Fibroblast of lung (primary cell): ENCODE measurements around the gene OSTM1. TPM values are rescaled to one million over a fixed set of nuclear protein-coding genes. Genes with fewer than 3 reads are reported as not detected.

Source experiments
- DNase-seq, 2 donors: peaks; one replicate each; pipeline versions ENCODE4 v3.0.0 to v3.0.0-alpha.2; 2010; ENCODE audit warnings: low read depth in 2 of 2
- H2AFZ ChIP-seq: 2 replicates; pipeline ENCODE4 v1.5.1; 2012; ENCODE audit warnings: low read length, control low read depth, inconsistent platforms
- H3K27ac ChIP-seq: 2 replicates; pipeline ENCODE4 v1.5.1; 2011; ENCODE audit warnings: low read length, control low read depth; ENCODE audit not compliant: insufficient read depth
- H3K27me3 ChIP-seq: 2 replicates; pipeline ENCODE4 v1.5.1; 2011; ENCODE audit warnings: mild to moderate bottlenecking, low read length; ENCODE audit not compliant: control insufficient read depth, insufficient read depth
- H3K36me3 ChIP-seq: 2 replicates; pipeline ENCODE4 v1.5.1; 2011; ENCODE audit warnings: low read length; ENCODE audit not compliant: control insufficient read depth, insufficient read depth
- H3K4me1 ChIP-seq: 2 replicates; pipeline ENCODE4 v1.5.1; 2011; ENCODE audit warnings: low read length; ENCODE audit not compliant: control insufficient read depth, insufficient read depth; ENCODE audit errors: extremely low read depth
- H3K4me2 ChIP-seq: 2 replicates; pipeline ENCODE4 v1.5.1; 2011; ENCODE audit warnings: low read length, control low read depth; ENCODE audit not compliant: insufficient read depth; ENCODE audit errors: extremely low read depth
- H3K4me3 ChIP-seq, 4 experiments: fragments of 200-600 bp in 1 of 4; sonication (generic) in 1 of 4; replicated peaks in 1 of 4; 2 replicates each; pipeline ENCODE4 v1.5.1; 2011 to 2016; ENCODE audit warnings: low read length in 4 of 4, low read depth in 3 of 4, mild to moderate bottlenecking in 3 of 4, control low read depth in 2 of 4, inconsistent platforms in 1 of 4, mixed read lengths in 1 of 4; ENCODE audit not compliant: insufficient read depth in 1 of 4; ENCODE audit errors: control extremely low read depth in 1 of 4
- H3K79me2 ChIP-seq: 2 replicates; pipeline ENCODE4 v1.5.1; 2012; ENCODE audit warnings: mild to moderate bottlenecking, low read length, inconsistent platforms; ENCODE audit not compliant: control insufficient read depth, insufficient read depth
- H3K9ac ChIP-seq: 2 replicates; pipeline ENCODE4 v1.5.1; 2011; ENCODE audit warnings: mild to moderate bottlenecking, low read length, control low read depth; ENCODE audit not compliant: insufficient read depth
- H3K9me3 ChIP-seq: 2 replicates; pipeline ENCODE4 v1.5.1; 2012; ENCODE audit warnings: low read depth, low read length; ENCODE audit not compliant: control insufficient read depth, insufficient read depth
- H4K20me1 ChIP-seq: 2 replicates; pipeline ENCODE4 v1.5.1; 2011; ENCODE audit warnings: low read length; ENCODE audit not compliant: control insufficient read depth, insufficient read depth; ENCODE audit errors: extremely low read depth
- CTCF ChIP-seq, 2 donors: IDR thresholded peaks in 1 of 2; conservative IDR thresholded peaks in 1 of 2; 1 replicate in 1 of 2; 2 replicates in 1 of 2; pipeline ENCODE4 v1.5.1; 2011 to 2012; ENCODE audit warnings: low read length in 2 of 2, control low read depth in 1 of 2, inconsistent platforms in 1 of 2, low read depth in 1 of 2, mild to moderate bottlenecking in 1 of 2
- EZH2 ChIP-seq: IDR thresholded peaks from 2 replicates; pipeline ENCODE4 v1.5.1; 2012; ENCODE audit warnings: low read length, control low read depth, mild to moderate bottlenecking; ENCODE audit errors: missing control alignments
- polyA plus RNA-seq, 2 donors: library from polyadenylated mRNA; depleted of rRNA in 1 of 2; stranded (reverse) in 1 of 2; unstranded in 1 of 2; fragments of >200 nt; gene quantifications; 2 replicates each; pipeline ENCODE4 v1.2.1, GENCODE V29; 2011 to 2012; ENCODE audit warnings: missing spikeins in 1 of 2
- total RNA-seq: library from RNA; depleted of rRNA; stranded (reverse); fragments of >200 nt; gene quantifications from 2 replicates; pipeline ENCODE4 v1.2.1, GENCODE V29; 2014

The OSTM1 gene
- total and polyA plus RNA-seq, 2 donors (not counting 1 experiment from before 2014, with no cell fraction given), result 31.9 to 37.0 TPM

GRCh38 chr6:108121612-108122011, 47.1 kb upstream of the OSTM1 start:
- Histone ChIP-seq H3K27ac (no peak overlapping the region), H3K27me3 (peaks cover 80% of the 10 kb centered on the region), H4K20me1 (no peaks in the 10 kb centered on the region), H3K9ac (no peak overlapping the region), H3K4me2 (no peak overlapping the region), H3K79me2 (no peaks in the 10 kb centered on the region), H2AFZ (no peak overlapping the region), H3K9me3 (no peaks in the 10 kb centered on the region), H3K4me3 (no peak overlapping the region), H3K36me3 (no peaks in the 10 kb centered on the region), H3K4me1 (no peaks in the 10 kb centered on the region)
- no peak for DNase-seq
- TF ChIP-seq EZH2 (no peak), CTCF (conservative IDR thresholded peaks at IDR 0.05 in 1 of 2, IDR thresholded peaks at IDR 0.05 in 1 of 2; ENCODE audit: low read depth in 1 of 2, low read length in 2 of 2) (no peak)

DNA sequence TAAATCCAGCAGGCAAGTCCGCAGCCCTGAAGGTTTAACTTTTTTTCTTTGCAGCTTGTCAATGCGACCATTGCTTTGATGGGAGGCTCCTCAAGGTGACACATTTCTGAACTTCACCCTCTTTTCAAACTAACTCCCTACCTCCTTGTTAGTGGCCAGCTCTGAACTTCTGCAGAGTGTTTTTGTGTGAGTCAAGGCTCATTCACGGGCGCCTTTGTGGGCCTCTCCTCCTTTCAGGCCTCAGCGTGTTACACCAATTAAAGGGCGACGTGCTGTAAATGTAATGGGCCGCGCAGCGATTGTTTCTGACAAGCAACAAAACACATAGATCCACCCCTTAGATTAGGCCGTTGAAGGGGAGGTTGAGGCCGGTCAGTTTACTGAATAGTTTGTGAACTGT, 45.8 kb upstream of the OSTM1 start:
- no peak overlapping the region for H3K4me2 ChIP-seq
- DNase-seq, result peak in 1 of 2 donors; percentile 31
- H4K20me1 ChIP-seq, result no peaks in the 10 kb centered on the region
- H3K79me2 ChIP-seq, result no peaks in the 10 kb centered on the region
- no peak overlapping the region for H3K4me3 ChIP-seq
- no peaks in the 10 kb centered on the region for H3K36me3 ChIP-seq
- no peak overlapping the region for H3K27ac ChIP-seq
- H3K4me1 ChIP-seq, result no peaks in the 10 kb centered on the region
- H2AFZ ChIP-seq, result no peak overlapping the region
- peaks cover 87% of the 10 kb centered on the region for H3K27me3 ChIP-seq
- no peak overlapping the region for H3K9ac ChIP-seq
- H3K9me3 ChIP-seq, result no peaks in the 10 kb centered on the region
- no peak for TF ChIP-seq EZH2
- no peak for TF ChIP-seq CTCF (conservative IDR thresholded peaks at IDR 0.05 in 1 of 2, IDR thresholded peaks at IDR 0.05 in 1 of 2; ENCODE audit: low read depth in 1 of 2, low read length in 2 of 2)

DNA sequence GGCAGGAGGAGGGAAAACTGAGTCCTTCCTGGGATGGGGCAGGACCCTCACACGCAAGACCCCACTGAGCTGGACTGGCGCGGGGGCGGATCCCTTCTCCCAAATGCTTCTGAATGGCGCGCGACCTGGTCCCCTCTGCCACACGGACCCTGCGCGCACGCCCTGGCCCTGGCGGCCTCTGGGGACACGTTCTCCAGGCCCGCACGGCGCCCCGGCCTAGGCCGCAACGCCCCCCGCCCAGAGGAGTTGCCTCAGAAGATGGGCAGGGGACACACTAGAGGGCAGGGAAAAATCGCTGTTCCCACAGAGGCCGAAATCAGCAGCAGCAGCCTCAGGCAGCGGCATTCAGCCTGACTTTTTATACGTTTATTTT, 45.2 kb upstream of the OSTM1 start:
- no peak overlapping the region for H3K27ac ChIP-seq
- TF ChIP-seq CTCF (conservative IDR thresholded peaks at IDR 0.05 in 1 of 2, IDR thresholded peaks at IDR 0.05 in 1 of 2; ENCODE audit: low read depth in 1 of 2, low read length in 2 of 2) (no peak), EZH2 (no peak)
- no peaks in the 10 kb centered on the region for H3K9me3 ChIP-seq
- no peaks in the 10 kb centered on the region for H3K36me3 ChIP-seq
- H3K79me2 ChIP-seq, result no peaks in the 10 kb centered on the region
- DNase-seq, result no peak
- no peak overlapping the region for H3K9ac ChIP-seq
- H3K4me1 ChIP-seq, result no peaks in the 10 kb centered on the region
- H3K4me2 ChIP-seq, result no peak overlapping the region
- H3K4me3 ChIP-seq, result no peak overlapping the region
- H4K20me1 ChIP-seq, result no peaks in the 10 kb centered on the region
- no peak overlapping the region for H2AFZ ChIP-seq
- peaks cover 85% of the 10 kb centered on the region for H3K27me3 ChIP-seq
